ENCODE data around the gene NFATC3. TPM values are rescaled to one million over a fixed set of nuclear protein-coding genes. Genes with fewer than 3 reads are reported as not detected.

Gene NFATC3
- total and polyA plus RNA-seq, 2 of the 8 experiments (the other 6 are each of a cell fraction or from before 2014, with no cell fraction given) = 17.6 to 34.5 TPM

DNA sequence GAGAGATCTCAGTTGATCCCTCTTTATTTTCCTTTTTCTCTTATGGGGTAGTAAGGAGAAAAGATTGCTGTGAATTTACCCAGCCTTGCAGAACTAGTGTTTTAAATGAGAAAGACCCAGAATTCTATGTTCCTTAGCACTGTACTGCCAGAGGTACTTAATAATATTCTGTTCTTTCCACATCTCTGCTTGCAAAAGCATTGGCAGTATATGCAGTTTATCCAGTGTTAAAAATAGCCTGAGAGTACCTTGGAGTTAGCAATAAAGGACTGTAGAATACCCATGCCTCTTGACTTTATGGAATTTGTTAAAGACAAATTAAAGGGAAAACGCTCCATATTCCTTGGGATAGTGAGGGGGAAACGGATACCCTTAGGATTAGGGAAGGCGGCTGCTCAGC lies 191.1 kb downstream of the NFATC3 start:
- no peak for FAIRE-seq
- Histone ChIP-seq H2AK5ac (ENCODE audit: low read depth, low read length) (no peak overlapping the region), H3K4me1 (replicated peaks in 1 of 4; ENCODE audit: control insufficient read depth in 3 of 4, insufficient read depth in 4 of 4, low read length in 3 of 4) (no peaks in the 10 kb centered on the region), H3K18ac (ENCODE audit: extremely low read depth, low read length) (no peak overlapping the region), H2AFZ (ENCODE audit: low read length) (no peak overlapping the region), H3K9me3 (ENCODE audit: insufficient read depth in 2 of 2, low read depth in 1 of 2, low read length in 1 of 2) (no peaks in the 10 kb centered on the region), H3K27ac (ENCODE audit: low read depth, low read length) (no peak overlapping the region), H3K56ac (replicated peaks; ENCODE audit: insufficient read length, low read depth, low read length) (no peak overlapping the region), H4K5ac (ENCODE audit: insufficient read length, low read depth, low read length) (no peak overlapping the region), H3K4me2 (ENCODE audit: insufficient read depth in 1 of 2, low read depth in 2 of 2, low read length in 2 of 2) (no peak overlapping the region), H3K36me3 (ENCODE audit: control insufficient read depth in 2 of 4, insufficient read depth in 4 of 4, low read length in 3 of 4) (peaks cover 0 to 2% (median 0%) of the 10 kb centered on the region in 4 experiments; a peak in 2 of 8 replicates), H4K20me1 (replicated peaks in 1 of 2; ENCODE audit: control insufficient read depth in 1 of 2, insufficient read depth in 2 of 2, low read length in 2 of 2) (peaks cover 0 to under 1% of the 10 kb centered on the region in 2 experiments), H3K23ac (ENCODE audit: insufficient read length) (no peak overlapping the region), H2BK5ac (ENCODE audit: low read depth, low read length) (no peak overlapping the region), H3K4me3 (ENCODE audit: extremely low read depth in 1 of 4, insufficient read depth in 2 of 4, low read depth in 3 of 4, low read length in 4 of 4) (no peak overlapping the region), H2BK15ac (ENCODE audit: low read length) (no peak overlapping the region), H3K9ac (replicated peaks in 1 of 4; ENCODE audit: extremely low read depth in 1 of 4, low read depth in 3 of 4, low read length in 3 of 4) (no peak overlapping the region), H3K14ac (ENCODE audit: insufficient read length) (no peak overlapping the region), H3K23me2 (ENCODE audit: low read depth, low read length) (no peaks in the 10 kb centered on the region), H4K8ac (ENCODE audit: extremely low read depth, insufficient read depth, low read length) (no peak overlapping the region), H2BK20ac (ENCODE audit: low read length) (no peak overlapping the region), H4K91ac (replicated peaks; ENCODE audit: insufficient read length, low read length) (no peak overlapping the region), H3K79me1 (ENCODE audit: low read depth, low read length) (peaks cover 5% of the 10 kb centered on the region; the same call in 1 of the 2 replicates), H3K27me3 (replicated peaks in 1 of 4; ENCODE audit: control insufficient read depth in 3 of 4, extremely low read depth in 1 of 4, insufficient read depth in 3 of 4, low read length in 3 of 4) (no peaks in the 10 kb centered on the region), H3K4ac (replicated peaks; ENCODE audit: insufficient read length, low read depth, low read length) (no peak overlapping the region), H2BK120ac (replicated peaks; ENCODE audit: low read depth, low read length) (no peak overlapping the region), H3K79me2 (ENCODE audit: control insufficient read depth in 1 of 2, insufficient read depth in 2 of 2, low read length in 2 of 2) (no peaks in the 10 kb centered on the region), H2BK12ac (ENCODE audit: low read depth, low read length) (no peak overlapping the region)
- ChIA-PET CTCF (ENCODE audit: partially characterized antibody) (interaction anchor here (0.7 to 8.5 kb wide), 7 partner anchors 9 to 1147 kb away, joined by 3 to 63 read pairs (median 5); partner anchors contain the start of gene SLC7A6), POLR2A (ENCODE audit: partially characterized antibody) (interaction anchor here (0.9 to 1.4 kb wide), 3 partner anchors 20 to 43 kb away, joined by 3 to 4 read pairs (median 3); no protein-coding TSS in a partner anchor)
- DNase-seq (ENCODE audit: low read depth in 1 of 2, low spot score in 2 of 2) = no peak
- WGBS, 2 experiments (ENCODE audit: extremely low coverage in 1 of 2, insufficient coverage in 1 of 2, insufficient read length in 1 of 2, insufficient replicate concordance in 2 of 2, low coverage in 1 of 2, low lambda C conversion rate in 2 of 2, missing lambda C conversion rate in 1 of 2) = 67% methylated on average over 3 of the region's 3 CpGs; no CpG with 5 or more reads in 1 of the 2 experiments
- TF ChIP-seq POLR2AphosphoS5 (IDR thresholded peaks at IDR 0.05; ENCODE audit: low read depth, low read length) (no peak), KDM4A (IDR thresholded peaks at IDR 0.05; ENCODE audit: low read depth, low read length, severe bottlenecking) (no peak)

Measured in H1 (cell line).